K562 (cell line): ENCODE data around the gene RPL15. TPM values are rescaled to one million over a fixed set of nuclear protein-coding genes. Genes with fewer than 3 reads are reported as not detected.

Source experiments
- BRD9 ChIP-seq: fragments of 450-650 bp; IDR thresholded peaks from 2 replicates; pipeline ENCODE4 v1.6.1; 2018; ENCODE audit warnings: low read depth; ENCODE audit not compliant: partially characterized antibody
- CREM ChIP-seq: IDR thresholded peaks from 2 replicates; pipeline ENCODE4 v1.6.1; 2014; ENCODE audit warnings: antibody characterized with exemption, low read depth
- EHMT2 ChIP-seq: fragments of 450-650 bp; IDR thresholded peaks from 2 replicates; pipeline ENCODE4 v1.6.1; 2018; ENCODE audit warnings: antibody characterized with exemption
- FOXK2 ChIP-seq, 2 experiments: fragments of 450-650 bp; IDR thresholded peaks in 1 of 2; conservative IDR thresholded peaks in 1 of 2; 2 replicates each; pipeline ENCODE4 v1.6.1; 2016; ENCODE audit warnings: low read depth in 2 of 2, mild to moderate bottlenecking in 1 of 2
- GATAD2B ChIP-seq: fragments of 450-650 bp; IDR thresholded peaks from 2 replicates; pipeline ENCODE4 v1.6.1; 2017; ENCODE audit warnings: mild to moderate bottlenecking, borderline replicate concordance
- IRF9 ChIP-seq: fragments of 450-650 bp; IDR thresholded peaks from 2 replicates; pipeline ENCODE4 v1.6.1; 2016; ENCODE audit warnings: missing biosample characterization, missing genetic modification characterization
- MBD1 ChIP-seq: fragments of 250-450 bp; sonication (Bioruptor Pico); IDR thresholded peaks from 2 replicates; pipeline ENCODE4 v1.8.0; 2022; ENCODE audit warnings: inconsistent platforms
- SIN3B ChIP-seq: fragments of 450-650 bp; IDR thresholded peaks from 2 replicates; pipeline ENCODE4 v1.6.1; 2017; ENCODE audit warnings: low read depth, mild to moderate bottlenecking, moderate library complexity
- TBP ChIP-seq: optimal IDR thresholded peaks from 2 replicates; pipeline ENCODE3; 2011; ENCODE audit warnings: low read depth, low read length, improper control_type of control experiment
- TRIM25 ChIP-seq: fragments of 450-650 bp; IDR thresholded peaks from 2 replicates; pipeline ENCODE4 v1.7.0; 2016; ENCODE audit warnings: borderline replicate concordance
- ZBTB5 ChIP-seq: fragments of 450-650 bp; IDR thresholded peaks from 2 replicates; pipeline ENCODE4 v1.6.1; 2017; ENCODE audit warnings: antibody characterized with exemption
- polyA plus RNA-seq, 8 experiments: library from polyadenylated mRNA; depleted of rRNA in 4 of 8; stranded (reverse) in 5 of 8; unstranded in 3 of 8; fragments of >200 nt; fragmentation: Nextera tagmentation in 2 of 8; fragmentation: Illumina TruSeq in 1 of 8; extraction: Ambion mirVana in 2 of 8; extraction: Trizol in 1 of 8; gene quantifications; 2 replicates each; pipeline versions ENCODE4 v1.2.1 to v1.2.3, GENCODE V29; 2011 to 2014; ENCODE audit warnings: inconsistent platforms in 1 of 8, missing spikeins in 1 of 8
- total RNA-seq, 7 experiments: library from RNA; depleted of rRNA in 6 of 7; stranded (reverse); fragments of >200 nt in 6 of 7; fragmentation: Illumina TruSeq in 2 of 7; extraction: Trizol in 2 of 7; gene quantifications; 2 replicates each; pipeline versions ENCODE4 v1.2.1 to v1.2.3, GENCODE V29; 2011 to 2021; ENCODE audit warnings: low replicate concordance in 1 of 7

The RPL15 gene
- total and polyA plus RNA-seq, 9 of the 15 experiments (the other 6 are each of a cell fraction or from before 2014, with no cell fraction given) = 2,393 to 8,850 (median 3,928) TPM

GRCh38 chr3:23944861-23945662, 28.1 kb downstream of the RPL15 start, which contains the start of gene NR1D2 (continued):
- peak; percentile 72 for TF ChIP-seq SIN3B
- TF ChIP-seq IRF9 (tag) = no peak
- peak in 1 of 2 experiments; percentile 41; a peak in 2 of 4 replicates for TF ChIP-seq FOXK2 (conservative IDR thresholded peaks at IDR 0.05 in 1 of 2, IDR thresholded peaks at IDR 0.05 in 1 of 2; ENCODE audit: low read depth in 2 of 2)
- TF ChIP-seq GATAD2B = 0 out of 2 replicates have a peak, but pooled peaks have one; percentile 26
- peak; percentile 44 for TF ChIP-seq BRD9
- 0 out of 2 replicates have a peak, but pooled peaks have one; percentile 54 for TF ChIP-seq EHMT2
- TF ChIP-seq ZBTB5 = 0 out of 2 replicates have a peak, but pooled peaks have one; percentile 39
- TF ChIP-seq TRIM25 = peak; percentile 85; the same call in 1 of the 2 replicates
- peak; percentile 39 for TF ChIP-seq TBP
- TF ChIP-seq CREM = 0 out of 2 replicates have a peak, but pooled peaks have one; percentile 51
- no peak for TF ChIP-seq MBD1
